Left lung (tissue), 10 donors: ENCODE measurements around the gene ADAM10. TPM values are rescaled to one million over a fixed set of nuclear protein-coding genes. Genes with fewer than 3 reads are reported as not detected.

Experiments used
- ATAC-seq: fragments of 200-7000 bp; cut with Tn5 transposase; one replicate; pipeline ENCODE4 v1.9.1; 2020; ENCODE audit warnings: moderate library complexity
- DNase-seq, 4 donors: peaks; one replicate each; pipeline ENCODE4 v3.0.0-alpha.2; 2013 to 2020
- H3K27ac ChIP-seq, 2 donors: fragments of 200-600 bp; sonication (generic) in 1 of 2; one replicate each; pipeline versions ENCODE4 v1.5.0 to v1.8.0; 2020 to 2021
- H3K27me3 ChIP-seq, 2 donors: fragments of 200-600 bp; sonication (generic) in 1 of 2; one replicate each; pipeline versions ENCODE4 v1.5.0 to v1.8.0; 2020 to 2021
- H3K36me3 ChIP-seq, 2 donors: fragments of 200-600 bp; sonication (generic) in 1 of 2; one replicate each; pipeline versions ENCODE4 v1.5.0 to v1.8.0; 2020 to 2021
- H3K4me1 ChIP-seq, 2 donors: fragments of 200-600 bp; one replicate each; pipeline ENCODE4 v1.8.0; 2021
- H3K4me3 ChIP-seq, 2 donors: fragments of 200-600 bp; sonication (generic) in 1 of 2; one replicate each; pipeline versions ENCODE4 v1.5.0 to v1.8.0; 2020 to 2021; ENCODE audit warnings: mild to moderate bottlenecking in 1 of 2
- H3K9me3 ChIP-seq, 2 donors: fragments of 200-600 bp; sonication (generic) in 1 of 2; one replicate each; pipeline versions ENCODE4 v1.5.0 to v1.8.0; 2020 to 2021
- CTCF ChIP-seq, 2 donors: fragments of 200-600 bp; sonication (generic) in 1 of 2; IDR thresholded peaks; one replicate each; pipeline versions ENCODE4 v1.5.0 to v1.8.0; 2021; ENCODE audit warnings: antibody characterized with exemption in 2 of 2
- intact Hi-C, 2 donors: fragments of 100-400 bp; cut with DNase I; formaldehyde crosslinking; loops; one replicate each; pipeline versions ENCODE4 v1.11.2 to v1.14.2; 2022
- polyA plus RNA-seq, 6 donors: library from polyadenylated mRNA; unstranded; fragments of 120-200 nt; gene quantifications; one replicate each; pipeline ENCODE4 v1.2.1, GENCODE V29; 2013; ENCODE audit not compliant: insufficient read length in 6 of 6
- total RNA-seq, 2 donors: library from RNA; stranded (reverse); fragmentation: NEBNext Ultra II Directional; extraction: Animal tissue kit (Norgen Biotek cat#: 25700); gene quantifications; one replicate each; pipeline ENCODE4 v1.2.1, GENCODE V29; 2021
- donor health status: DM: no; HTN: yes; CAD: no.
- donor health status: DM: no; HTN: no; CAD: no.

ADAM10 gene
- total and polyA plus RNA-seq, 8 donors, result 130 to 167 (median 156) TPM

DNA sequence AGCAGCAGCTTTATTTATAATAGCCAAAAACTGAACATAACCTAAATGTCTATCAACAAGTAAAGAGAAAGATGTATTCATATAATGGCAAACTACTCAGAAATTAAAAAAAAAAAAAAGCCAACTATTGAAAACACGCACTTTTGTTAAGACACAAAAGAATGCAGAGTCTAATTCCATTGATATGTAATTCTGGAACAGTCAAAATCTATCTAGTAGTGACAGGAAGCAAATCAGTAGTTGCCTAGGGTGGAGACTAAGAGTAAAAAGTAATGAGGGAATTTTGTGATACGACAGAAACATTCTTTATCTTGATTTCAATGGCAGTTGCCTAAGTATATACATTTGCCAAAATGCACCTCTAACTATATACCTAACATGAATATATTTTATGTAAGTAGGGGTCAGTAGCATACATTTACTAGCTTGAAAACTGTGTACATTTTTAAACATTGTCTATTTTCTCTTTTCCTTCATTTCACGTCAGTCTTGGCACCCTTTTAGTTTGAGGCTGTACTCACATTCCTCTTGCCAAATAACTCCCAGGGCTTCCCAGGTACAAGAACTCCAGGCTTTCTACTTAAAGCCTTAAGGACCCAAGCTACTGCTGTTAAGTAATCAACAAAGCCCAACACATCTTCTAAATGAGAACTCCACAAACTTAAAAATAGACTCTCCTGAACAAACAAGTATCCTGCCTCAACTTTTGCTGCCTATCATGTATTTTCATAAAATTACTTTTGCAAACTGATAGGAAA, 54.7 kb downstream of the ADAM10 start:
- intact Hi-C loops, result no loop called here
- Histone ChIP-seq H3K27ac (peak overlapping the region in 1 of 2 donors; percentile 46), H3K4me1 (peaks cover 0 to 4% of the 10 kb centered on the region in 2 donors), H3K4me3 (no peak overlapping the region), H3K9me3 (peaks cover 0 to 13% of the 10 kb centered on the region in 2 donors), H3K36me3 (peaks cover 0 to 13% of the 10 kb centered on the region in 2 donors), H3K27me3 (no peaks in the 10 kb centered on the region)
- no peak for TF ChIP-seq CTCF (IDR thresholded peaks at IDR 0.05)
- DNase-seq, result peak in 2 of 4 donors; percentile 7 to 14
- ATAC-seq, result peak; percentile 92

GRCh38 chr15:58690703-58691102, 58.8 kb downstream of the ADAM10 start:
- peaks cover 0 to 13% of the 10 kb centered on the region in 2 donors for H3K36me3 ChIP-seq
- no peak overlapping the region for H3K27ac ChIP-seq
- H3K4me3 ChIP-seq, result no peak overlapping the region
- no peak for TF ChIP-seq CTCF (IDR thresholded peaks at IDR 0.05)
- H3K9me3 ChIP-seq, result no peaks in the 10 kb centered on the region
- intact Hi-C loops, result no loop called here
- DNase-seq, result no peak
- H3K4me1 ChIP-seq, result peaks cover 0 to 4% of the 10 kb centered on the region in 2 donors
- H3K27me3 ChIP-seq, result no peaks in the 10 kb centered on the region
- ATAC-seq, result no peak

DNA sequence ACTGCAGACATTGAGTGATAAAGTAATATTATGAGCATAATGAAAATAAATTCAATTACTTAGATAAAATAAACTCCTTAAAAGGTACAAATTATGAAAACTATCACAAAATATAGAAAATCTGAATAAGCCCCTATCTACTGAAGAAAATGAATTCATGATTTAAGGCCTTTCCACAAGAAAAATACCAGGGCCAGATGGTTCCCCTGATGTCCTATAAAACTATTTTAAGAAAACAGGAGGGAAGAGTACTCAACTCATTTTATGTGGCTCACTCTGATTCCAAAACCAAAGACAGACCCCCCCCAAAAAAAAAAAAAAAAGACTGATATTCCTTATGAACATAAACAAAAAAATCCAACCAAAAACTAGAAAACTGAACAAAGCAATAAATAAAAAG, 59.9 kb downstream of the ADAM10 start:
- ATAC-seq (no peak), DNase-seq (no peak)
- Histone ChIP-seq H3K27me3 (no peaks in the 10 kb centered on the region), H3K36me3 (peaks cover 0 to 13% of the 10 kb centered on the region in 2 donors), H3K4me1 (peaks cover 0 to under 1% of the 10 kb centered on the region in 2 donors), H3K4me3 (no peak overlapping the region), H3K27ac (no peak overlapping the region), H3K9me3 (no peaks in the 10 kb centered on the region)
- intact Hi-C loops, result no loop called here
- no peak for TF ChIP-seq CTCF (IDR thresholded peaks at IDR 0.05)

- peaks cover 0 to 5% of the 10 kb centered on the region in 2 donors for H3K4me1 ChIP-seq
- no peak for TF ChIP-seq CTCF (IDR thresholded peaks at IDR 0.05)
- intact Hi-C loops, result no loop called here
- no peak for DNase-seq
- H3K27me3 ChIP-seq, result no peaks in the 10 kb centered on the region
- no peak overlapping the region for H3K4me3 ChIP-seq
- H3K27ac ChIP-seq, result no peak overlapping the region
- ATAC-seq, result no peak
- no peaks in the 10 kb centered on the region for H3K9me3 ChIP-seq
- H3K36me3 ChIP-seq, result no peaks in the 10 kb centered on the region
Observed at GRCh38 chr15:58686286-58686685, 63.2 kb downstream of the ADAM10 start.

GRCh38 chr15:58684751-58685150, 64.8 kb downstream of the ADAM10 start:
- peaks cover 0 to 5% of the 10 kb centered on the region in 2 donors for H3K4me1 ChIP-seq
- H3K27ac ChIP-seq, result no peak overlapping the region
- H3K27me3 ChIP-seq, result no peaks in the 10 kb centered on the region
- no peak overlapping the region for H3K4me3 ChIP-seq
- no peak for TF ChIP-seq CTCF (IDR thresholded peaks at IDR 0.05)
- peaks cover 0 to 4% of the 10 kb centered on the region in 2 donors for H3K36me3 ChIP-seq
- DNase-seq (no peak), ATAC-seq (no peak)
- H3K9me3 ChIP-seq, result no peaks in the 10 kb centered on the region
- intact Hi-C loops, result no loop called here
